GM12874 (cell line): ENCODE results near the gene KANK2.

ENCODE experiments used
- TF ChIP-seq, protein P1 (sequence below): IDR thresholded peaks from 2 replicates; pipeline ENCODE4 v1.5.1; 2011; ENCODE audit warnings: low read depth, mild to moderate bottlenecking, control low read depth, low read length, moderate library complexity; ENCODE audit not compliant: insufficient read depth

The KANK2 gene

GRCh38 chr19:11165486-11166030 lies 31.8 kb downstream of the KANK2 start:
- TF ChIP-seq, protein P1, sequence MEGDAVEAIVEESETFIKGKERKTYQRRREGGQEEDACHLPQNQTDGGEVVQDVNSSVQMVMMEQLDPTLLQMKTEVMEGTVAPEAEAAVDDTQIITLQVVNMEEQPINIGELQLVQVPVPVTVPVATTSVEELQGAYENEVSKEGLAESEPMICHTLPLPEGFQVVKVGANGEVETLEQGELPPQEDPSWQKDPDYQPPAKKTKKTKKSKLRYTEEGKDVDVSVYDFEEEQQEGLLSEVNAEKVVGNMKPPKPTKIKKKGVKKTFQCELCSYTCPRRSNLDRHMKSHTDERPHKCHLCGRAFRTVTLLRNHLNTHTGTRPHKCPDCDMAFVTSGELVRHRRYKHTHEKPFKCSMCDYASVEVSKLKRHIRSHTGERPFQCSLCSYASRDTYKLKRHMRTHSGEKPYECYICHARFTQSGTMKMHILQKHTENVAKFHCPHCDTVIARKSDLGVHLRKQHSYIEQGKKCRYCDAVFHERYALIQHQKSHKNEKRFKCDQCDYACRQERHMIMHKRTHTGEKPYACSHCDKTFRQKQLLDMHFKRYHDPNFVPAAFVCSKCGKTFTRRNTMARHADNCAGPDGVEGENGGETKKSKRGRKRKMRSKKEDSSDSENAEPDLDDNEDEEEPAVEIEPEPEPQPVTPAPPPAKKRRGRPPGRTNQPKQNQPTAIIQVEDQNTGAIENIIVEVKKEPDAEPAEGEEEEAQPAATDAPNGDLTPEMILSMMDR = no peak

DNA sequence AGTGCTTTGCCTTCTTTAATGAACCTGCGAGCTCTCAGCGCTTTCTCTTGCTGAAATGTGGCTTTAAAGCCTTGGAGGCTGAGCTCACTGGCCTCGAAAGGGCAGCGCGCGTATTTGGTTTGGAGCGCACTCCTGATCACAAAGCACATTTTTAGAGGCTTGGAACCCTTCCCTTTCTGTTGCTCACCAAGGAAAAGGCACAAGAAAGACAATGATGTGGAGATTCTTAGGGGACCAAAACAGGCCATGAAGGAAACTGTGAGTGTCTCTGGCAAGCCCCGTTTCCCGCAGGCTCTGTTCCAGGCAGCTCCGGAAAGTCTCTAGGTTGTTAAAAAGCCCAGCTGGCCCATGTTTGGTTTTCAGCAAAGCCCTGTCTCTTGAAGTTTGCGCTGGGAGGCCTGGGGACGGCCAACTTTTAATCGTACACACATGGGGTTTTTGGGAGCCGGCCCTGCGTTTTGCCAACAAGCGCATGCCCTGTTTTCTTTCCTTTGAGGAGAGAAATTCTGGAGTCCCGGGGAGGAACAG lies 32.4 kb downstream of the KANK2 start:
- TF ChIP-seq, protein P1 = no peak

DNA sequence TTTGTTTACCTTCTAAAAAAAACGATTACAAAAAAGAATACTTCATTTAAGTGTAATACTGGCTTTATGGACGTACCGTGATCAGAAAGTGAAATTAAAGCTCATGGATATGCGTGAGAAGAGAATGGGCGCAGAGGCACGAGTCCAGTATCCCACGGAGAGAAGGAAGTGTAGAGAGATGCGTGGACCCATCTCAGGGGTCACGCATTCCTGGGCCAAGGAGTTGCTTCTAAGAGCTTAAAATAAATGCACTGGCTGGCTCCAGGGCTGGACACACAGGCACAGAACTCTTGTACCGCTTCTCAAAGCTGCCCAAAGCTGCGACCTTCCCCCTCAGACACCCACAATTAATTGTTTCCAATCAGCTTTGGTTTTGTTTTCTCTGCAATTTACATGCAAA lies 33.0 kb downstream of the KANK2 start:
- TF ChIP-seq, protein P1 = no peak

DNA sequence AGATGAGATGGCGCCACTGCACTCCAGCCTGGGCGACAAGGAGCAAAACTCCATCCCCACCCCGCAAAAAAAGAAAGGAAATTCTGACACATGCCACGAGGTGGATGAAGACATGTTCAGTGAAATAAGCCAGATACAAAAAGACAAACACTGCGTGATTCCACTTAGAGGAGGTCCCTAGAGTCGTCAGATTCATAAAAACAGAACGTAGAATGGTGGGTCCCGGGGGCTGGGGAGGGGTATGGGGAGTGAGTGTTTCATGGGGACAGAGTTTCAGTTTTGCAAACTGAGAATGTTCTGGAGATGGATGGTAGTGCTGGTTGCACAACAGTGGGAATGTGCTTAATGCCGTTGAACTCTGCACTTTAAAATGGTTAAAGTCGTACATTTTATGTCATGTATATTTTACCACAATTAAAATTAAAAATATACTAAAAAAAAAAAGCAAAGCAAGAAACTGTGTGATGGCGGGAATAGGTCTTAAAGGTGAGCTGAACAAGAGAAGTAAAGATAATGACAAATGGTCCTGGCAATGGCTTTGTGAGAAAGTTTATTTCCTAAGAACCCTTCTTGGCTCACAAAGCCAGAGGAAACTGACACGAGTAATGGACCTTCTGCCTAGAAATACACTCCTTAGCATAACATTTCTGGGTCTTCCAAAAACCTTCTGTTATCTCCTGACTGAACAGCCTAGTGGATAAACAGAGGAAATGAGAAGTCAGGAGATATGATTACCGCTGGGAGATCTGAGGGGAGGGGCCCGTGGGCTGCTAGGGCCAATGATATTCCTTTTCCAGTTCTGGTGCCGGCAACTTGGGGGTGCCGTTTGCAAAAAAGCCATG lies 37.5 kb downstream of the KANK2 start:
- TF ChIP-seq, protein P1 = no peak

- TF ChIP-seq, protein P1 = no peak
These were observed 41.8 kb downstream of the KANK2 start, which contains the start of gene SPC24 for GRCh38 chr19:11155373-11156120. Gene SPC24, minus strand, starts transcription at chr19:11155782. Its CDS starts 6 bp downstream, at chr19:11155776.

DNA sequence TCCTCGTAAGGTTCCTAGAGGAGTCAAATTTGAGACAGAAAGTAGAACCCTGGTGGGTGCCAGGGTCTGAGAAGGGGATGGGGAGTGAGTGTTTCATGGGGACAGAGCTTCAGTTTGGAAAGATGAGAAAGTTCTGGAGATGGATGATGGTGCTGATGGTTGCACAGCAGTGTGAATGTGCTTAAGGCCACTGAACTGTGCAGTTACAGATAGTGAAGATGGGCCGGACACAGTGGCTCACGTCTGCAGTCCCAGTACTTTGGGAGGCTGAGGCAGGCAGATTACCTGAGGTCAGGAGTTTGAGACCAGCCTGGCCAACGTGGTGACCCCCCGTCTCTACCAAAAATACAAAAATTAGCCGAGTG lies 42.7 kb downstream of the KANK2 start:
- TF ChIP-seq, protein P1 = no peak
